ENCODE measurements around the gene TMEM176B.

DNA sequence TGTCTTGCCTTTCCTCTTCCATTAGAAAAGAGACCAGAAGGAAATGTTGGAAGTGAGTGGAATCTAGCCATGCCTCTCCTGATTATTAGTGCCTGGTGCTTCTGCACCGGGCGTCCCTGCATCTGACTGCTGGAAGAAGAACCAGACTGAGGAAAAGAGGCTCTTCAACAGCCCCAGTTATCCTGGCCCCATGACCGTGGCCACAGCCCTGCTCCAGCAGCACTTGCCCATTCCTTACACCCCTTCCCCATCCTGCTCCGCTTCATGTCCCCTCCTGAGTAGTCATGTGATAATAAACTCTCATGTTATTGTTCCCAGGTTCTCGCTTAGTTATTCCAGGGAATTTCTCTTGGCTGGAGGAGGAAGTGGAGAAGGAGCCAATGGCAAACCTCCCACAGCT, 4.6 kb upstream of the TMEM176B start:
- TF ChIP-seq, protein P1, sequence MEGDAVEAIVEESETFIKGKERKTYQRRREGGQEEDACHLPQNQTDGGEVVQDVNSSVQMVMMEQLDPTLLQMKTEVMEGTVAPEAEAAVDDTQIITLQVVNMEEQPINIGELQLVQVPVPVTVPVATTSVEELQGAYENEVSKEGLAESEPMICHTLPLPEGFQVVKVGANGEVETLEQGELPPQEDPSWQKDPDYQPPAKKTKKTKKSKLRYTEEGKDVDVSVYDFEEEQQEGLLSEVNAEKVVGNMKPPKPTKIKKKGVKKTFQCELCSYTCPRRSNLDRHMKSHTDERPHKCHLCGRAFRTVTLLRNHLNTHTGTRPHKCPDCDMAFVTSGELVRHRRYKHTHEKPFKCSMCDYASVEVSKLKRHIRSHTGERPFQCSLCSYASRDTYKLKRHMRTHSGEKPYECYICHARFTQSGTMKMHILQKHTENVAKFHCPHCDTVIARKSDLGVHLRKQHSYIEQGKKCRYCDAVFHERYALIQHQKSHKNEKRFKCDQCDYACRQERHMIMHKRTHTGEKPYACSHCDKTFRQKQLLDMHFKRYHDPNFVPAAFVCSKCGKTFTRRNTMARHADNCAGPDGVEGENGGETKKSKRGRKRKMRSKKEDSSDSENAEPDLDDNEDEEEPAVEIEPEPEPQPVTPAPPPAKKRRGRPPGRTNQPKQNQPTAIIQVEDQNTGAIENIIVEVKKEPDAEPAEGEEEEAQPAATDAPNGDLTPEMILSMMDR (conservative IDR thresholded peaks at IDR 0.05; ENCODE audit: low read length) = no peak
- TF ChIP-seq EZH2phosphoT487 (IDR thresholded peaks at IDR 0.05; ENCODE audit: borderline replicate concordance, low read depth, low read length) = no peak

Data from OCI-LY7 (cell line).